Endometrial microvascular endothelial cells (primary cell): ENCODE measurements around the gene AHCYL1. TPM values are rescaled to one million over a fixed set of nuclear protein-coding genes. Genes with fewer than 3 reads are reported as not detected.

ENCODE experiments used
- in situ Hi-C: cut with HindIII; loops from 2 replicates; pipeline ENCODE4 v1.10.0; 2017; ENCODE audit warnings: low sequenced_read_pairs, low pct_unique_long_range_greater_than_20kb; ENCODE audit errors: inconsistent ontology term
- total RNA-seq: library from RNA; depleted of rRNA; stranded (reverse); fragments of >200 nt; gene quantifications from one replicate; pipeline ENCODE4 v1.2.3, GENCODE V29; 2015; ENCODE audit errors: inconsistent ontology term

Gene AHCYL1
- total RNA-seq, 1 donor from 2014 or later, result 38.9 TPM

- in situ Hi-C loops, result no loop called here
These were observed 13.0 kb upstream of the AHCYL1 start for GRCh38 chr1:109971559-109971958.

GRCh38 chr1:109974191-109974590, 10.4 kb upstream of the AHCYL1 start:
- in situ Hi-C loops, result no loop called here

- in situ Hi-C loops, result loop anchor here (5.0 kb wide), 1 partner anchor 183 kb away; no protein-coding TSS in a partner anchor
These were observed 8.8 kb upstream of the AHCYL1 start for GRCh38 chr1:109975718-109976117.

GRCh38 chr1:109976762-109977161, 7.8 kb upstream of the AHCYL1 start:
- in situ Hi-C loops, result loop anchor here (5.0 kb wide), 1 partner anchor 184 kb away; no protein-coding TSS in a partner anchor

GRCh38 chr1:109977225-109977624, 7.3 kb upstream of the AHCYL1 start:
- in situ Hi-C loops, result loop anchor here (5.0 kb wide), 1 partner anchor 185 kb away; no protein-coding TSS in a partner anchor

- in situ Hi-C loops, result loop anchor here (5.0 kb wide), 1 partner anchor 186 kb away; no protein-coding TSS in a partner anchor
These were observed 6.7 kb upstream of the AHCYL1 start for GRCh38 chr1:109977657-109978378.

- in situ Hi-C loops, result loop anchor here (5.0 kb wide), 1 partner anchor 187 kb away; no protein-coding TSS in a partner anchor
These were observed 5.6 kb upstream of the AHCYL1 start for GRCh38 chr1:109978761-109979488.

GRCh38 chr1:109979489-109980091, 5.0 kb upstream of the AHCYL1 start:
- in situ Hi-C loops, result loop anchor here (5.0 kb wide), 1 partner anchor 187 kb away; no protein-coding TSS in a partner anchor

GRCh38 chr1:109980324-109981003, 4.1 kb upstream of the AHCYL1 start:
- in situ Hi-C loops, result no loop called here

GRCh38 chr1:109981004-109981335, 3.6 kb upstream of the AHCYL1 start:
- in situ Hi-C loops, result no loop called here

- in situ Hi-C loops, result no loop called here
These were observed 980 bp upstream of the AHCYL1 start for GRCh38 chr1:109983380-109984189.

- in situ Hi-C loops, result no loop called here
These were observed 442 bp upstream of the AHCYL1 start for GRCh38 chr1:109984190-109984455.

- in situ Hi-C loops, result no loop called here
These were observed 885 bp downstream of the AHCYL1 start for GRCh38 chr1:109985247-109986053.

GRCh38 chr1:109986054-109986444, 1.5 kb downstream of the AHCYL1 start:
- in situ Hi-C loops, result no loop called here

- in situ Hi-C loops, result no loop called here
These were observed 3.9 kb downstream of the AHCYL1 start for GRCh38 chr1:109988349-109988914.

GRCh38 chr1:109989506-109990301, 5.1 kb downstream of the AHCYL1 start:
- in situ Hi-C loops, result no loop called here

- in situ Hi-C loops, result no loop called here
These were observed 5.7 kb downstream of the AHCYL1 start for GRCh38 chr1:109990302-109990653.
